HepG2 (cell line): Measurements from ENCODE around the gene STRN3. TPM values are rescaled to one million over a fixed set of nuclear protein-coding genes. Genes with fewer than 3 reads are reported as not detected.

Source experiments
- ATF2 ChIP-seq: sonication (generic); formaldehyde crosslinking; IDR thresholded peaks from 2 replicates; pipeline ENCODE4 v1.4.0; 2020; ENCODE audit warnings: missing genetic modification reagents
- CHD4 ChIP-seq: fragments of 200-600 bp; sonication (generic); IDR thresholded peaks from 2 replicates; pipeline ENCODE4 v1.7.0; 2017; ENCODE audit warnings: mild to moderate bottlenecking, low read length, borderline replicate concordance
- ELK4 ChIP-seq: sonication (generic); formaldehyde crosslinking; IDR thresholded peaks from 2 replicates; pipeline ENCODE4 v1.9.0; 2021; ENCODE audit warnings: missing genetic modification reagents, borderline replicate concordance
- FOXJ3 ChIP-seq: sonication (generic); formaldehyde crosslinking; IDR thresholded peaks from 2 replicates; pipeline ENCODE4 v1.4.0; 2020; ENCODE audit warnings: missing genetic modification reagents, mild to moderate bottlenecking, borderline replicate concordance
- FOXM1 ChIP-seq: sonication (generic); formaldehyde crosslinking; IDR thresholded peaks from 2 replicates; pipeline ENCODE4 v1.5.0; 2020; ENCODE audit warnings: missing genetic modification reagents
- HNF1B ChIP-seq: sonication (generic); formaldehyde crosslinking; IDR thresholded peaks from 2 replicates; pipeline ENCODE4 v1.5.1; 2020; ENCODE audit warnings: mild to moderate bottlenecking, moderate library complexity, missing genetic modification reagents
- IRF2 ChIP-seq: IDR thresholded peaks from 2 replicates; pipeline ENCODE4 v1.6.1; 2018; ENCODE audit warnings: missing genetic modification reagents, missing compliant biosample characterization
- KAT2B ChIP-seq: fragments of 150-350 bp; IDR thresholded peaks from 2 replicates; pipeline ENCODE4 v1.6.1; 2014; ENCODE audit warnings: low read depth, low read length, borderline replicate concordance
- MAFF ChIP-seq: IDR thresholded peaks from 2 replicates; pipeline ENCODE4 v1.6.1; 2011; ENCODE audit warnings: low read depth, low read length, improper control_type of control experiment
- MAX ChIP-seq: IDR thresholded peaks from 2 replicates; pipeline ENCODE4 v1.6.1; 2012; ENCODE audit warnings: inconsistent platforms
- MXD1 ChIP-seq: sonication (generic); formaldehyde crosslinking; IDR thresholded peaks from 2 replicates; pipeline ENCODE4 v1.4.0; 2020; ENCODE audit warnings: mild to moderate bottlenecking, missing genetic modification reagents
- PRDM4 ChIP-seq: sonication (generic); formaldehyde crosslinking; IDR thresholded peaks from 2 replicates; pipeline ENCODE4 v1.9.0; 2021; ENCODE audit warnings: missing genetic modification reagents, borderline replicate concordance
- SMAD1 ChIP-seq: sonication (generic); formaldehyde crosslinking; IDR thresholded peaks from 2 replicates; pipeline ENCODE4 v1.4.0; 2020; ENCODE audit warnings: missing genetic modification reagents, low read depth, mild to moderate bottlenecking, borderline replicate concordance
- SMARCE1 ChIP-seq: fragments of 450-650 bp; IDR thresholded peaks from 2 replicates; pipeline ENCODE4 v1.6.1; 2017; ENCODE audit warnings: borderline replicate concordance
- ZNF263 ChIP-seq: sonication (generic); formaldehyde crosslinking; IDR thresholded peaks from 2 replicates; pipeline ENCODE4 v1.4.0; 2020; ENCODE audit warnings: missing genetic modification reagents
- ZNF414 ChIP-seq: sonication (generic); formaldehyde crosslinking; IDR thresholded peaks from 2 replicates; pipeline ENCODE4 v1.5.0; 2020; ENCODE audit warnings: missing genetic modification reagents
- ZNF460 ChIP-seq: sonication (generic); formaldehyde crosslinking; IDR thresholded peaks from 2 replicates; pipeline ENCODE4 v1.5.1; 2020; ENCODE audit warnings: missing genetic modification reagents, mild to moderate bottlenecking, borderline replicate concordance
- ZNF740 ChIP-seq: sonication (generic); formaldehyde crosslinking; IDR thresholded peaks from 2 replicates; pipeline ENCODE4 v1.4.0; 2020; ENCODE audit warnings: missing genetic modification reagents
- ZNF747 ChIP-seq: sonication (generic); formaldehyde crosslinking; IDR thresholded peaks from 2 replicates; pipeline ENCODE4 v1.8.1; 2023; ENCODE audit warnings: missing genetic modification reagents, mild to moderate bottlenecking, borderline replicate concordance
- ZNF782 ChIP-seq: sonication (generic); formaldehyde crosslinking; IDR thresholded peaks from 2 replicates; pipeline ENCODE4 v1.4.0; 2020; ENCODE audit warnings: missing genetic modification reagents, mild to moderate bottlenecking, borderline replicate concordance
- ZSCAN22 ChIP-seq: sonication (generic); formaldehyde crosslinking; IDR thresholded peaks from 2 replicates; pipeline ENCODE4 v1.4.0; 2020; ENCODE audit warnings: mild to moderate bottlenecking, missing genetic modification reagents
- polyA plus RNA-seq, 8 experiments: library from polyadenylated mRNA; depleted of rRNA in 3 of 8; stranded (reverse) in 7 of 8; unstranded in 1 of 8; fragments of >200 nt; fragmentation: Illumina TruSeq in 4 of 8; extraction: Trizol in 4 of 8; gene quantifications; 2 replicates each; pipeline versions ENCODE4 v1.2.1 to v1.2.3, GENCODE V29; 2011 to 2016; ENCODE audit warnings: low read depth in 4 of 8, missing spikeins in 1 of 8, mixed read lengths in 1 of 8; ENCODE audit not compliant: insufficient read depth in 1 of 8
- total RNA-seq, 5 experiments: library from RNA; depleted of rRNA; stranded (reverse); fragments of >200 nt; fragmentation: Illumina TruSeq; extraction: Trizol; gene quantifications; 2 replicates each; pipeline ENCODE4 v1.2.3, GENCODE V29; 2016; ENCODE audit warnings: low read depth in 1 of 5

Gene STRN3
- total and polyA plus RNA-seq, 2 of the 13 experiments (the other 11 are each of a cell fraction or from before 2014, with no cell fraction given): 49.4 to 123 TPM

GRCh38 chr14:30957813-30958370, 68.3 kb downstream of the STRN3 start (continued):
- TF ChIP-seq ZNF782 (no peak; the same call in 1 of the 2 replicates), MAFF (peak; percentile 55), FOXM1 (CRISPR knock-in tag) (no peak), ZNF460 (no peak), ZNF740 (CRISPR knock-in tag) (no peak), ELK4 (no peak), ZSCAN22 (CRISPR knock-in tag) (no peak), ZNF263 (CRISPR knock-in tag) (no peak), ZNF414 (no peak), FOXJ3 (peak; percentile 38; the same call in 1 of the 2 replicates), SMARCE1 (no peak), MAX (no peak), KAT2B (peak; percentile 58), SMAD1 (CRISPR knock-in tag) (no peak), HNF1B (CRISPR knock-in tag) (no peak), MXD1 (CRISPR knock-in tag) (no peak), PRDM4 (CRISPR knock-in tag) (no peak), CHD4 (no peak), ATF2 (0 out of 2 replicates have a peak, but pooled peaks have one; percentile 21), IRF2 (CRISPR knock-in tag) (no peak), ZNF747 (CRISPR knock-in tag) (no peak)
